HG03460 (cell line): Measurements from ENCODE around the gene FANCL.
"Not testable (repeated sequence)": the region's sequence is repeated elsewhere in the genome, so short reads cannot be mapped to it uniquely, and the experiment has no call there.

ENCODE experiments used
- ATAC-seq: cut with Tn5 transposase; IDR thresholded peaks from one replicate; pipeline ENCODE4 v1.9.1; 2021; ENCODE audit not compliant: unreplicated experiment

Gene FANCL

GRCh38 chr2:58207189-58207588 is 33.9 kb downstream of the FANCL start:
- ATAC-seq: no peak

- no peak for ATAC-seq
Observed at GRCh38 chr2:58206785-58207184, 34.3 kb downstream of the FANCL start.

DNA sequence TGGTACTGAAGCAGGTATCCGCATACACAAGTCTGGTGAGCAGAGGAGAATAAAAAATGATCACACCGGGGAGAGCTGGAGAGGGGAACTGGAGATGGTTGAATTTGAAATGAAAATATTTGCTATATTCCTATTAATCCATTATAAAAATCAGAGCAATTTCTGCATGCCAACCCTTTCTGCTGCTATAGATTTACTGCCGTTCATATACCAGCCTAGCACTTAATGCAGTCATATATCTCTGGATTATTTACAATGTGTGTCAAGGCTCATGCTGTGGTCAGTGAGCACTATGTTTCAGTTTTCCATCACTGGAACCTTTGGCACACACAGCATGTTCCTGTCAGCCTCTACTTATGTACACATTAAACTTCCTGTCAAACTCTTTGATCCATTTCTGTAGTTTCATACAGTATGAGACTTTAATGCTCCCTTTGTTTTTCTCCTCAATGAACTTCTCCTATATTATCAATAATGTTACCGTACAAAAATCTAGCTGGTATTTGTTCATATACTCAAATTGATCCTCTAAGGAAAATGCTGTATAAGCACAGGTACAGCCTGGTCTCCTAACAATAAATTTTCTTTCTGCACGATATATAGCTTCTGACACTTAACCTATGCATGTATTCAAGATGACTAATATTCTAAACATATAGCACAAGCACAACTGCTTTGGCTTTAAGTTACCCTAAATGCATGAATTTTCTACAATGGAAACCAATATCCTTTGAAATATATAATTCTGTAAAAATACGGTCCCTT is 36.7 kb downstream of the FANCL start:
- no peak for ATAC-seq

DNA sequence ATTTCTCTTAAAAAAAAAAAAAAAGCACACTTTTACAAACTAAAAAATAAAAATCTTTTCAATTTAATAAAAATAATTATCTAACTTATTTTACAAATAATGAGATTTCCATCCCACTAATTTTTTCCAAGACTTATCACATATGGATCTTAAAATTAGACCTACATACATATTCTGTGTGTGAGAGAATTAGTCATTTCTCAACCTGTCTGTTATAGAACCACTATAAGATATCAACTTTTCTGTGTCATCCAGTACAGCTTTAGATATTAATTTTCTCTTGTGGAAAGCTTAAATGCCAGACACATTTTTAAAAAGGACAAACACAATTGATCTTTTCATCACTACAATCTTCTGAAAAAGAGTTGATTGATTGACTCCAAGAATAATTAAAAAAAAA is 38.1 kb downstream of the FANCL start:
- no peak for ATAC-seq

- ATAC-seq: no peak
Observed at GRCh38 chr2:58202404-58202803, 38.7 kb downstream of the FANCL start.

DNA sequence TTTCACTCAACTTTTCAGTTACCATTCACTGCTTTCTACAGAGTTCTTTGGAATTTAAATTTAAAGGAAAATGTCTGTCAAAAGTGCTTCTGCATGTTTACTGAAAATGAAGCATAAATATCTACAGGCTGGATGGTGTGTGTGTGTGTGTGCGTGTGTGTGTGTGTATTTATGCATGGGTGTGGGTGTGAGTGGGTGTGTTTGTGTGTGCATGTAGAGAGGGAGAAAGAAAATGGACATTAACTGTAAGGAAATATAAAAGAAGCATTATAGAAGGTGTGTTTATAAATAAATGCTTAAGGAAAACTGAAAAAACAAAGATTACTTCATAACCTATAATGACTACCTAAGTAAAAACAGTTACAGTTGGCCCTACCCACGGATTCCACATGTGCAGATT is 43.2 kb downstream of the FANCL start:
- ATAC-seq: no peak

- no peak for ATAC-seq
Observed at GRCh38 chr2:58195662-58196061, 45.5 kb downstream of the FANCL start.

DNA sequence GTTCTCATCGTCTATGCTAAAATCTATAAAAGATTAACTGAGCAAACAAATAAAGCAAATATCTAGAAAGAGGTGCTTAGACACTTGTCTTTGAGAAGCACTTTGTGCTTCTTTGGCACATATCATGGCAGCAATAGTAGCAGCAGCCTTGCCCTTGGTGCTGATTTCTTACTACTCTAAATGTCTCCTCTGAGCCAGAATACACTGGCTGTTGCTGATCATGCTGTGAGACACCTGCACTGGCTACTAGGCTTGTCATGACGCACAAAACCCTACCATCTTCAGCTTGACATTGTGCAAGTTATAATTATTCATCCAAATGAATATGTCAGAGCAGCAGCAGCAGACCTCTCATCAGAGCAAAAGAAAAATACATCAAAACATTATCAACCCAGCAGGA is 46.7 kb downstream of the FANCL start:
- ATAC-seq: no peak

DNA sequence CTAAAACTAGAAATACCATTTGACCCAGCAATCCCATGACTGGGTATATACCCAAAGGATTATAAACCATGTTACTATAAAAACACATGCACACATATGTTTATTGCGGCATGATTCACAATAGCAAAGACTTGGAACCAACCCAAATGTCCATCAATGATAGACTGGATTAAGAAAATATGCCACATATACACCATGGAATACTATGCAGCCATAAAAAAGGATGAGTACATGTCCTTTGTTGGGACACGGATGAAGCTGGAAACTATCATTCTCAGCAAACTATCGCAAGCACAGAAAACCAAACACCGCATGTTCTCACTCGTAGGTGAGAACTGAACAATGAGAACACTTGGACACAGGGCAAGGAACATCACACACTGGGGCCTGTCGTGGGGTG is 54.1 kb downstream of the FANCL start:
- ATAC-seq: not testable (repeated sequence)

GRCh38 chr2:58186501-58186900 is 54.6 kb downstream of the FANCL start:
- no peak for ATAC-seq

- no peak for ATAC-seq
Observed at GRCh38 chr2:58182527-58182926, 58.6 kb downstream of the FANCL start.

- no peak for ATAC-seq
Observed at GRCh38 chr2:58180635-58181034, 60.5 kb downstream of the FANCL start.

GRCh38 chr2:58180175-58180574 is 61.0 kb downstream of the FANCL start:
- ATAC-seq: not testable (repeated sequence)

DNA sequence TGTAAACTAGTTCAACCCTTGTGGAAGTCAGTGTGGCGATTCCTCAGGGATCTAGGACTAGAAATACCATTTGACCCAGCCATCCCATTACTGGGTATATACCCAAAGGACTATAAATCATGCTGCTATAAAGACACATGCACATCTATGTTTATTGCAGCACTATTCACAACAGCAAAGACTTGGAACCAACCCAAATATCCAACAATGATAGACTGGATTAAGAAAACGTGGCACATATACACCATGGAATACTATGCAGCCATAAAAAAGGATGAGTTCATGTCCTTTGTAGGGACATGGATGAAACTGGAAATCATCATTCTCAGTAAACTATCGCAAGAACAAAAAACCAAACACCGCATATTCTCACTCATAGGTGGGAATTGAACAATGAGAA is 63.9 kb downstream of the FANCL start:
- not testable (repeated sequence) for ATAC-seq

GRCh38 chr2:58171831-58172230 is 69.3 kb downstream of the FANCL start:
- ATAC-seq: not testable (repeated sequence)

DNA sequence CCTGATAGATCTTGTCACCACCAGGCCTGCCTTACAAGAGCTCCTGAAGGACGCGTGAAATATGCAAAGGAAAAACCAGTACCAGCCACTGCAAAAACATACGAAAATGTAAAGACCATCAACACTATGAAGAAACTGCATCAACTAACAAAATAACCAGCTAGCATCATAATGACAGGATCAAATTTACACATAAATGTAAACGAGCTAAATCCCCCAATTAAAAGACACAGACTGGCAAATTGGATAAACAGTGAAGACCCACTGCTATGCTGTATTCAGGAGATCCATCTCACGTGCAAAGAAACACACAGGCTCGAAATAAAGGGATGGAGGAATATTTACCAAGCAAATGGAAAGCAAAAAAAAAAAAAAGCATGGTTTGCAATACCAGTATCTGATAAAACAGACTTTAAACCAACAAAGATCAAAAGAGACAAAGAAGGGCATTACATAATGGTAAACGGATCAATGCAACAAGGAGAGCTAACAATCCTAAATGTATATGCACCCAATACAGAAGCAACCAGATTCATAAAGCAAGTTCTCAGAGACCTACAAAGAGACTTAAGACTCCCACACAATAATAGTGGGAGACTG is 70.7 kb downstream of the FANCL start:
- not testable (repeated sequence) for ATAC-seq

DNA sequence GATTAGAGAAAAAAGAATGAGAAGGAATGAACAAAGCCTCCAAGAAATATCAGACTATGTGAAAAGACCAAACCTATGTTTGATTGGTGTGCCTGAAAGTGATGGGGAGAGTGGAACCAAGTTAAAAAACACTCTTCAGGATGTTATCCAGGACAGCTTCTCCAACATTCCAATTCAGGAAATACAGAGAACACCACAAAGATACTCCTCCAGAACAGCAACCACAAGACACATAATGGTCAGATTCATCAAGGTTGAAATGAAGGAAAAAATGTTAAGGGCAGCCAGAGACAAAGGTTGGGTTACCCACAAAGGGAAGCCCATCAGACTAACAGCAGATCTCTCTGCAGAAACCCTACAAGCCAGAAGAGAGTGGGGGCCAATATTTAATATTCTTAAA is 71.3 kb downstream of the FANCL start:
- not testable (repeated sequence) for ATAC-seq

- not testable (repeated sequence) for ATAC-seq
Observed at GRCh38 chr2:58168130-58168529, 73.0 kb downstream of the FANCL start.

DNA sequence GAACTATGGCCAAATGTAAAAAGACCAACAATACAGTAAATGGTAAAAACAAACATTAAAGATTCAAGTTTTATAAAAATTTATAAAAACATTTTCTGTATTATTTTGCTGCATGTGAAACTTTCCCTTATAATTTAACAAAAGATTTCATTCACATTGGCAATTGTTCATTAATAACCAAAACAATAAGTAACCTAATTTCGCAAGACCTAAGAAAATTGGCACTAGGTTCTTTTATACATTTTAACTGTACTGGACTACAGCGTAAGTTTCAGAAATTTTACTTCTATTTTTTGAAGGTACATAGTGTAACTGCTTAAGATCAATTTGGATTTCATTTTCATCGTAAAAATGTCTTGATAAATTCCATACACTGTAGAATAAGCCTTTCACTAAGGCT is 77.2 kb downstream of the FANCL start:
- ATAC-seq: no peak

DNA sequence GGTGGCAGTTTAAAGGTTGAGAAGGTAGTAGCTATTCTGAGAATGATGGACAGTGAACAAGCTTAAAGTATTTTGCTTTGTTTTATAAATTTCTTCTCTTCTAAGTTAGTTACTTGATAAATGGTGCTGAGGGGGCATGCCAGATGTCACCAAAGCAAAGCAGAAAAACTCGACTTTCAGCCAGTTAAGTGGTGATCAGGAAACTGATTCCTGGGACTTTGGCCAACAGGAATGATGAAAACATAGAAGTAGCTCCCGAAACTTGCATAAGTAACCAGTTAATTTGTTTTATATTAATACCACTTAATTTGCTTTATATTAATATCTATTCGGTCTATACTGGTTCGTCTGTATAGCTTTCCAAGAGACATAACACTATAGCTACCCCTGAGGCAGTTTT is 82.6 kb downstream of the FANCL start:
- ATAC-seq: no peak

DNA sequence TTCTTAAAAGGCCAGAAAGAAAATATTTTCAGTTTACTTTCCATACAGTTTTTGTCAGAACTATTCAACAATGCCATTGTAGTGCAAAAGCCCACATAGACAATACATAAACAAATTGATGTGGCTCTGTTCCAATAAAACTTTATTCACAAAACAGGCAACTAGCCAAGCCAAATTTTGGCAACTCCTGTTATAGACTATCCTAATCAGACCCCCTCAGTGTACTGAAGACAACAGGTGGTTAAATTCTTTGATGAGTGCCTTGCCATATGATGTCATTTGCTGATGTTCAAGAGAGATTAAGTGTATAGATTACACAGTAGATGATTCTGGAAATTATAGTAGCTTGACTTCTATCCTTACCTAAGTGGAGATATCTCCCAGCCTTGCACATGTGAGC is 83.4 kb downstream of the FANCL start:
- ATAC-seq: no peak

- ATAC-seq: no peak
Observed at GRCh38 chr2:58156780-58157179, 84.3 kb downstream of the FANCL start.
